SU-DHL-6 (cell line): ENCODE data around the gene PLAU.
"Not testable (repeated sequence)": the region's sequence is repeated elsewhere in the genome, so short reads cannot be mapped to it uniquely, and the experiment has no call there.

Experiments
- H2AFZ ChIP-seq: fragments of 200-600 bp; sonication (generic); 2 replicates; pipeline ENCODE4 v1.6.1; 2014; ENCODE audit warnings: low read depth, mild to moderate bottlenecking, moderate library complexity, mixed read lengths, antibody characterized with exemption, low read length; ENCODE audit not compliant: severe bottlenecking
- H3F3A ChIP-seq: fragments of 200-600 bp; shearing (Covaris generic); 2 replicates; pipeline ENCODE4 v1.6.0; 2016; ENCODE audit warnings: antibody characterized with exemption, mild to moderate bottlenecking; ENCODE audit not compliant: insufficient read depth
- H3K27ac ChIP-seq: fragments of 200-600 bp; sonication (generic); 2 replicates; pipeline ENCODE4 v1.5.1; 2016; ENCODE audit warnings: low read depth, mild to moderate bottlenecking, low read length, moderate library complexity, mixed read lengths
- H3K27me3 ChIP-seq: fragments of 200-600 bp; sonication (generic), shearing (Covaris generic); 2 replicates; pipeline ENCODE4 v1.6.0; 2014; ENCODE audit warnings: mild to moderate bottlenecking, low read length
- H3K36me3 ChIP-seq: fragments of 200-600 bp; sonication (generic); 2 replicates; pipeline ENCODE4 v1.6.1; 2014; ENCODE audit warnings: mild to moderate bottlenecking, low read length, mixed read lengths
- H3K4me2 ChIP-seq: fragments of 300-600, 200-600 bp; shearing (Covaris generic), sonication (generic); 2 replicates; pipeline ENCODE4 v1.6.0; 2014; ENCODE audit warnings: low read length, low read depth, mild to moderate bottlenecking; ENCODE audit not compliant: poor library complexity, severe bottlenecking
- H3K4me3 ChIP-seq: fragments of 200-600 bp; sonication (generic); 2 replicates; pipeline ENCODE4 v1.5.1; 2014; ENCODE audit warnings: antibody characterized with exemption, low read length, mild to moderate bottlenecking, mixed read lengths; ENCODE audit not compliant: insufficient read depth, poor library complexity, severe bottlenecking
- H3K79me2 ChIP-seq: fragments of 200-600 bp; sonication (generic); 2 replicates; pipeline ENCODE4 v1.6.1; 2014; ENCODE audit warnings: mild to moderate bottlenecking, low read length, moderate library complexity; ENCODE audit not compliant: insufficient read depth
- H3K9ac ChIP-seq: fragments of 200-600 bp; sonication (generic); 2 replicates; pipeline ENCODE4 v1.7.0; 2014; ENCODE audit warnings: mild to moderate bottlenecking, low read length
- H3K9me2 ChIP-seq: fragments of 200-600 bp; sonication (generic); replicated peaks from 2 replicates; pipeline ENCODE4 v1.6.1; 2014; ENCODE audit warnings: low read length; ENCODE audit not compliant: insufficient read depth
- H3K9me3 ChIP-seq: fragments of 200-600 bp; sonication (generic); 2 replicates; pipeline ENCODE4 v1.6.1; 2014; ENCODE audit warnings: low read length, mixed read lengths; ENCODE audit not compliant: insufficient read depth
- H4K20me1 ChIP-seq: fragments of 200-600 bp; sonication (generic); 2 replicates; pipeline ENCODE4 v1.6.1; 2014; ENCODE audit warnings: low read depth, mild to moderate bottlenecking, antibody characterized with exemption, low read length, moderate library complexity, mixed read lengths
- EZH2phosphoT487 ChIP-seq: fragments of 200-600 bp; sonication (generic), shearing (Covaris generic); conservative IDR thresholded peaks from 2 replicates; pipeline ENCODE4 v1.6.1; 2018; ENCODE audit warnings: mild to moderate bottlenecking, antibody characterized with exemption, low read length, moderate library complexity, mixed read lengths
- TF ChIP-seq, protein P1 (sequence below): fragments of 200-600 bp; sonication (generic); IDR thresholded peaks from one replicate; pipeline ENCODE4 v1.5.1; 2017; ENCODE audit warnings: antibody characterized with exemption, mild to moderate bottlenecking, low read length, moderate library complexity; ENCODE audit not compliant: insufficient read depth, poor library complexity, severe bottlenecking

PLAU gene

GRCh38 chr10:73959484-73960243, 48.7 kb downstream of the PLAU start:
- Histone ChIP-seq H3K27me3 (no peaks in the 10 kb centered on the region), H3K9me3 (no peaks in the 10 kb centered on the region), H2AFZ (peak overlapping the region; percentile 55), H3K9me2 (no peaks in the 10 kb centered on the region), H3K9ac (peak overlapping the region; percentile 19), H3K27ac (peak overlapping the region; percentile 88), H3K4me2 (peak overlapping the region; percentile 26), H4K20me1 (no peaks in the 10 kb centered on the region), H3K79me2 (no peaks in the 10 kb centered on the region), H3F3A (peaks cover 11% of the 10 kb centered on the region; the same call in 1 of the 2 replicates), H3K36me3 (no peaks in the 10 kb centered on the region), H3K4me3 (no peak overlapping the region)
- TF ChIP-seq, protein P1, sequence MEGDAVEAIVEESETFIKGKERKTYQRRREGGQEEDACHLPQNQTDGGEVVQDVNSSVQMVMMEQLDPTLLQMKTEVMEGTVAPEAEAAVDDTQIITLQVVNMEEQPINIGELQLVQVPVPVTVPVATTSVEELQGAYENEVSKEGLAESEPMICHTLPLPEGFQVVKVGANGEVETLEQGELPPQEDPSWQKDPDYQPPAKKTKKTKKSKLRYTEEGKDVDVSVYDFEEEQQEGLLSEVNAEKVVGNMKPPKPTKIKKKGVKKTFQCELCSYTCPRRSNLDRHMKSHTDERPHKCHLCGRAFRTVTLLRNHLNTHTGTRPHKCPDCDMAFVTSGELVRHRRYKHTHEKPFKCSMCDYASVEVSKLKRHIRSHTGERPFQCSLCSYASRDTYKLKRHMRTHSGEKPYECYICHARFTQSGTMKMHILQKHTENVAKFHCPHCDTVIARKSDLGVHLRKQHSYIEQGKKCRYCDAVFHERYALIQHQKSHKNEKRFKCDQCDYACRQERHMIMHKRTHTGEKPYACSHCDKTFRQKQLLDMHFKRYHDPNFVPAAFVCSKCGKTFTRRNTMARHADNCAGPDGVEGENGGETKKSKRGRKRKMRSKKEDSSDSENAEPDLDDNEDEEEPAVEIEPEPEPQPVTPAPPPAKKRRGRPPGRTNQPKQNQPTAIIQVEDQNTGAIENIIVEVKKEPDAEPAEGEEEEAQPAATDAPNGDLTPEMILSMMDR, result no peak
- no peak for TF ChIP-seq EZH2phosphoT487

DNA sequence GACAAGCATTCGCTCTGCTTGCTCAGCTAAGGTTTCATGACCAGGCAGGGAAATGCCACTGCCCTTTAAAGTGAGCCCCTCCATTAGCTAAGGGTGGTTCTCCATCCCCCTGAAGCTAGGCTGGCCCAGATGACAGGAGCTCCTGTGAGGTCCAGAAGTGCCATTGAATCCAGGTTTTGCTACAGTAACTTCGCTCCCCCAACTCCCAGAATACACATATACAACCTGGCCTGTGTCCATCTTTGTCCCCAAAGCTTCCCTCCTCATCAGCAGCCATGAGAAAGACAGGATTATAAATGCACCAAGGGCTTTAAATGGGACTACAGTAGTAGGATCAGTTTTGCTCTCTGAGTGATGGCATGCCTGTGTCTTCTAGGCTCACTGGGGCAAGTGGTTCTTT, 51.5 kb downstream of the PLAU start:
- Histone ChIP-seq H3K36me3 (no peaks in the 10 kb centered on the region), H3K9me2 (no peaks in the 10 kb centered on the region), H3K9ac (no peak overlapping the region), H3K27me3 (no peaks in the 10 kb centered on the region), H3K79me2 (no peaks in the 10 kb centered on the region), H4K20me1 (no peaks in the 10 kb centered on the region), H2AFZ (no peak overlapping the region), H3K4me3 (no peak overlapping the region), H3K4me2 (no peak overlapping the region), H3K27ac (no peak overlapping the region), H3K9me3 (no peaks in the 10 kb centered on the region), H3F3A (peaks cover 7% of the 10 kb centered on the region; the same call in 1 of the 2 replicates)
- TF ChIP-seq EZH2phosphoT487, result no peak
- TF ChIP-seq, protein P1, result no peak

GRCh38 chr10:73963533-73963932, 52.6 kb downstream of the PLAU start:
- not testable (repeated sequence) for H3K9me2 ChIP-seq, H3K9ac ChIP-seq, H3K79me2 ChIP-seq, H3K27ac ChIP-seq, H3K9me3 ChIP-seq, H2AFZ ChIP-seq, H3K4me2 ChIP-seq, H3F3A ChIP-seq, H3K4me3 ChIP-seq, H3K36me3 ChIP-seq, H4K20me1 ChIP-seq, H3K27me3 ChIP-seq

DNA sequence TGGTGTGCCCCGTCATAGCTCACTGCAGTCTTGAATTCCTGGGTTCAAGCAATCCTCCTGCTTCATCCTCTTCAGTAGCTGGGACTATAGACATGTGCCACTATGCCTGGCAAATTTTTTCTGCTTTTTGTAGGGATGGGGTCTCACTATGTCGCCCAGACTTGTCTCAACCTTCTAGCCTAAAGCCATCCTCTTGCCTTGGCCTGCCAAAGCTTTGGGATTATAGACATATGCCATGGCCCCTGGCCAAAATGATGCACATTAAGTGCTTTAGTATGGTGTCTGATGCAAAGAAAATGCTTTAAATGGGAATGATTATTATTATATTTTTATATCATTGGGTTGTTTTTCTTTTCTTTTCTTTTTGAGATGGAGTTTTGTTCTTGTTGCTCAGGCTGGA, 53.8 kb downstream of the PLAU start:
- H2AFZ ChIP-seq, result no peak overlapping the region
- no peak overlapping the region for H3K4me2 ChIP-seq
- H3K79me2 ChIP-seq, result no peaks in the 10 kb centered on the region
- peaks cover 4% of the 10 kb centered on the region; the same call in 1 of the 2 replicates for H3F3A ChIP-seq
- no peaks in the 10 kb centered on the region for H3K36me3 ChIP-seq
- H3K27me3 ChIP-seq, result no peaks in the 10 kb centered on the region
- H4K20me1 ChIP-seq, result no peaks in the 10 kb centered on the region
- no peaks in the 10 kb centered on the region for H3K9me2 ChIP-seq
- no peak overlapping the region for H3K4me3 ChIP-seq
- no peak overlapping the region for H3K27ac ChIP-seq
- TF ChIP-seq, protein P1, result no peak
- no peak for TF ChIP-seq EZH2phosphoT487
- H3K9ac ChIP-seq, result no peak overlapping the region
- H3K9me3 ChIP-seq, result no peaks in the 10 kb centered on the region

- H4K20me1 ChIP-seq, H3K4me3 ChIP-seq, H3K27me3 ChIP-seq, H3K9me3 ChIP-seq, H3K9me2 ChIP-seq, H3K9ac ChIP-seq, H3K36me3 ChIP-seq, H2AFZ ChIP-seq, H3K79me2 ChIP-seq, H3K4me2 ChIP-seq, H3F3A ChIP-seq, H3K27ac ChIP-seq: not testable (repeated sequence)
Observed at GRCh38 chr10:73965267-73965889, 54.4 kb downstream of the PLAU start.
